Breast epithelium (tissue), 4 donors: ENCODE results near the gene MEFV. TPM values are rescaled to one million over a fixed set of nuclear protein-coding genes. Genes with fewer than 3 reads are reported as not detected.

ENCODE experiments used
- DNase-seq, 2 donors: peaks; one replicate each; pipeline ENCODE4 v3.0.0-alpha.2; 2019; ENCODE audit warnings: low spot score in 2 of 2
- H3K27ac ChIP-seq, 2 donors: fragments of 200-600 bp; sonication (generic) in 1 of 2; one replicate each; pipeline ENCODE4 v1.5.1; 2016 to 2019; ENCODE audit warnings: mild to moderate bottlenecking in 1 of 2
- H3K27me3 ChIP-seq, 2 donors: fragments of 200-600 bp; sonication (generic) in 1 of 2; one replicate each; pipeline versions ENCODE4 v1.5.1 to v1.6.0; 2017 to 2019; ENCODE audit warnings: control low read depth in 1 of 2, mild to moderate bottlenecking in 1 of 2
- H3K36me3 ChIP-seq: fragments of 200-600 bp; one replicate; pipeline ENCODE4 v1.5.1; 2019
- H3K4me1 ChIP-seq, 2 donors: fragments of 200-600 bp; sonication (generic); one replicate each; pipeline ENCODE4 v1.5.1; 2016 to 2019; ENCODE audit warnings: control low read depth in 1 of 2
- H3K4me3 ChIP-seq, 3 donors: fragments of 200-600 bp; sonication (generic); 1 replicate in 2 of 3; 2 replicates in 1 of 3; pipeline ENCODE4 v1.5.1; 2016 to 2019; ENCODE audit warnings: mild to moderate bottlenecking in 3 of 3, moderate library complexity in 2 of 3
- H3K9me3 ChIP-seq, 2 donors: fragments of 200-600 bp; sonication (generic) in 1 of 2; one replicate each; pipeline ENCODE4 v1.5.1; 2016 to 2019; ENCODE audit warnings: control low read depth in 1 of 2
- POLR2A ChIP-seq: fragments of 450-650 bp; IDR thresholded peaks from one replicate; pipeline ENCODE4 v1.6.1; 2016; ENCODE audit warnings: antibody characterized with exemption, mild to moderate bottlenecking, moderate library complexity
- POLR2AphosphoS5 ChIP-seq, 3 donors: sonication (generic); formaldehyde crosslinking; IDR thresholded peaks; one replicate each; pipeline ENCODE4 v1.6.1; 2017; ENCODE audit warnings: antibody characterized with exemption in 3 of 3
- intact Hi-C: fragments of 100-400 bp; cut with DNase I; formaldehyde crosslinking; loops from one replicate; pipeline ENCODE4 v1.15.1; 2023; ENCODE audit warnings: low total_unique reads
- total RNA-seq, 3 donors: library from RNA; depleted of rRNA; stranded (reverse); fragments of >200 nt; gene quantifications; one replicate each; pipeline ENCODE4 v1.1.0, GENCODE V29; 2016
- TF ChIP-seq, protein P1 (sequence below), 3 donors: fragments of 450-650 bp; IDR thresholded peaks; one replicate each; pipeline ENCODE4 v1.5.1; 2016 to 2017; ENCODE audit warnings: antibody characterized with exemption in 3 of 3, mild to moderate bottlenecking in 3 of 3, moderate library complexity in 3 of 3

MEFV gene
- total RNA-seq, 3 donors from 2014 or later = 0.66 to 5.6 (median 1.8) TPM

DNA sequence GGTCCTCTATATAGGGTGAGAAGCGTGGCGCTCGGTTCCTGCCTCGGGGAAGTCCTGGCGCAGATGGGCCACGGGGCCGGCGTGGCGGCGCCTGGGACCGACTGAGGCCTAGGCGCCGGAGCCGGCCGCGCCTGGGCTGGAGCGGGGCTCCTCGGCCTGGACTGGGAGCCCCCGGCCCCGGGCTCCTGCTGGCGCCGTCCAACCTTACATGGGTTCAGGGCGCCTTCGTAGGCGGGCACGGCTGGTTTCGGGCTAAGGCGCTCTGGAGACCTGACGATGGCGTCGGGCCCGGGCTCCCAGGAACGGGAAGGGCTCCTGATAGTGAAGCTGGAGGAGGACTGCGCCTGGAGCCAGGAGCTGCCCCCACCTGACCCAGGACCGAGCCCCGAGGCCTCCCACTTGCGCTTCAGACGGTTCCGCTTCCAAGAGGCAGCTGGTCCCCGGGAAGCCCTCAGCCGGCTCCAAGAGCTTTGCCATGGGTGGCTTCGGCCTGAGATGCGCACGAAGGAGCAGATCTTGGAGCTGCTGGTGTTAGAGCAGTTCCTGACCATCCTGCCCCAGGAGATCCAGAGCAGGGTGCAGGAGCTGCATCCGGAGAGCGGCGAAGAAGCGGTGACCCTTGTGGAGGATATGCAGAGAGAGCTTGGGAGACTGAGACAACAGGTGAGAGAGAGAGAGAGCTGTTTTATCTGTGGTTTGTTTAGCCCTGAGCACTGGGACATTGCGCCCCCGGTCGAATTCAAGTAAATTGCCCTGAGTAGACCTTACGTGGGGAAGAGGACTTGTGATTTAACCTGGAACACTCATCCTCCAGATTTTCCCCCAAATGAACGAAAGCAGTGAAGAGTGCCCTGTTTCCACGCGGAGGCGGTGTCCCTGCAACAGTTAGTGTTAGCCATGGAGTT, 27.4 kb upstream of the MEFV start:
- H3K4me3 ChIP-seq = peak overlapping the region; percentile 73 to 98 (median 95)
- intact Hi-C loops = no loop called here

DNA sequence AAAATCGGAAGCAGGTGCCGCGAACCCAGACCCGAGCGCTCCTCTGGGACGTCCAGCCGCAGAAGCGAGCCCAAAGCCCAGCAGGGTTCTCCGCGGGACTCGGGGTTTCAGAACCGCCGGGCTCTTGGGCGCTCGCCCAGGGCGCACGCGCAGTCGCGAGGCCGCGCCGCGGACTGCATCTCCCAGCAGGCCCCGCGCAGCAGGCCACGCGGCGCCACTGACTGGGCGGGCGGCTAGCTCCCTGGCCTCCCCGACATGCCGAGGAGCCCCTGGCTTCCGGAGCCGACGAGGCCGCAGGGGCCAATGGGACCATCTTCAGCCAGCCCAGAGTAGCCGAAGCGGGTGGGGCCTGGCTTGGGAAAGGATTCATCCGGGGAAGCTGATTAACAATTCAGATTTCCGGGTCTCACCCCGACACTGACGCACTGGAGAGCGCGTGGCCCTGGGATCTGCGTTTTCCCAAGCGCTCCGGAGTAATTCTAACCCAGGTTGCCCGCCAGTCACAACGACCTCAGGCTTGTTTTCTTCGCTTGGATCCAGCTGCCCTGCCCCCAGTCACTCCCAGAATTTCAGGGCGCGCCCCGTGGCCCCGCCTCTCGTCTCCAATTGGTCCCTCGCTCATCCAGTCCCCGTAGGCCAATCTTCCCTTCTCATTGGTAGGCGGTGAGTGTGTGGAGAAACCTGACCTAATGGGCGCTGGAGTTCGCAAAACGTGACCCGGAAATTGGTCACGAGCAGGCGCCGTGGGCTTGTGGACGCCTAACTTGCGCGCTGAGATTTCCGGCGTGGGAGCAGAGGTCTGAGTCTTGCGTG, 26.5 kb upstream of the MEFV start, which contains the start of gene ZNF263:
Gene ZNF263, plus strand, starts transcription at position 762 of the 813 bp plus-strand sequence. CDS start 328 bp downstream, outside the sequence.
- peak; percentile 97 to 98 for DNase-seq
- Histone ChIP-seq H3K27ac (peak within 1 kb of the TSS; percentile 100), H3K36me3 (peaks cover 14% of the 10 kb centered on the region), H3K4me1 (peaks cover 0 to 8% of the 10 kb centered on the region in 2 donors), H3K27me3 (no peaks in the 10 kb centered on the region), H3K4me3 (peak within 1 kb of the TSS; percentile 73 to 98 (median 95)), H3K9me3 (peaks cover 30 to 31% of the 10 kb centered on the region in 2 donors)
- intact Hi-C loops = no loop called here
- peak; percentile 44 for TF ChIP-seq POLR2A
- TF ChIP-seq, protein P1, sequence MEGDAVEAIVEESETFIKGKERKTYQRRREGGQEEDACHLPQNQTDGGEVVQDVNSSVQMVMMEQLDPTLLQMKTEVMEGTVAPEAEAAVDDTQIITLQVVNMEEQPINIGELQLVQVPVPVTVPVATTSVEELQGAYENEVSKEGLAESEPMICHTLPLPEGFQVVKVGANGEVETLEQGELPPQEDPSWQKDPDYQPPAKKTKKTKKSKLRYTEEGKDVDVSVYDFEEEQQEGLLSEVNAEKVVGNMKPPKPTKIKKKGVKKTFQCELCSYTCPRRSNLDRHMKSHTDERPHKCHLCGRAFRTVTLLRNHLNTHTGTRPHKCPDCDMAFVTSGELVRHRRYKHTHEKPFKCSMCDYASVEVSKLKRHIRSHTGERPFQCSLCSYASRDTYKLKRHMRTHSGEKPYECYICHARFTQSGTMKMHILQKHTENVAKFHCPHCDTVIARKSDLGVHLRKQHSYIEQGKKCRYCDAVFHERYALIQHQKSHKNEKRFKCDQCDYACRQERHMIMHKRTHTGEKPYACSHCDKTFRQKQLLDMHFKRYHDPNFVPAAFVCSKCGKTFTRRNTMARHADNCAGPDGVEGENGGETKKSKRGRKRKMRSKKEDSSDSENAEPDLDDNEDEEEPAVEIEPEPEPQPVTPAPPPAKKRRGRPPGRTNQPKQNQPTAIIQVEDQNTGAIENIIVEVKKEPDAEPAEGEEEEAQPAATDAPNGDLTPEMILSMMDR (IDR thresholded peaks at IDR 0.05) = no peak
- TF ChIP-seq POLR2AphosphoS5 (IDR thresholded peaks at IDR 0.05) = peak; percentile 82 to 94 (median 91)

More for the DNA sequence above, 27.4 kb upstream of the MEFV start:
- Histone ChIP-seq H3K27me3 (no peaks in the 10 kb centered on the region), H3K36me3 (peaks cover 21% of the 10 kb centered on the region), H3K4me1 (peaks cover 0 to 8% of the 10 kb centered on the region in 2 donors), H3K9me3 (peaks cover 38 to 40% of the 10 kb centered on the region in 2 donors), H3K27ac (peak overlapping the region; percentile 100)
- no peak for DNase-seq
- no peak for TF ChIP-seq POLR2AphosphoS5 (IDR thresholded peaks at IDR 0.05)
- TF ChIP-seq, protein P1 (IDR thresholded peaks at IDR 0.05) = no peak
- TF ChIP-seq POLR2A = no peak

DNA sequence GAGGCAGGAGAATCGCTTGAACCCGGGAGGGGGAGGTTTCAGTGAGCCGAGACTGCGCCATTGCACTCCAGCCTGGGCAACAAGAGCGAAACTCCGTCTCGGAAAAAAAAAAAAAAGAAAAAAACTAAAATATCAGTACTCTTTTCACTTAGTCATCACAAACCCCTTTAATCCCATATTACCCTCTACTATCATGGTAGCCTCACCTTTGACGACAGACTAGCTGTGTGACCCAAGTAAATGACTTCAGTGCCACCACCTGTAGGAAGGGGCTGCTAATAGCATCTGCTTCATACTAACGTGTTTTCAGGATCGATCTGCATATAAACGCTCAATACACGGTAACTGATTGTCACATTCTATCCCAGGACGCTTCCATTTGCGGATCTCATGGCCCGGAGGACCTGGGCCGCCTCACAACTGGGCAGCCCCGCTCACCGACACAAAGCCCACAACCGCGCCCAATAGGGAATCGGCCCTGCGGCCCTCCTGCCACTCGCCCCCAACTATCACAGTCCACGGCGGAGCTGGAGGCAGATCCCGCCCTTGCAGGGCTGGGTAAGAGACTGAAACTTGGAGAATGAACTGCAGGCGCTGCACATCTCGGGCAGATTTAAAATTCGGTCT, 25.8 kb upstream of the MEFV start:
- Histone ChIP-seq H3K9me3 (peaks cover 24% of the 10 kb centered on the region in 2 donors), H3K27ac (peak overlapping the region; percentile 100), H3K4me3 (peak overlapping the region; percentile 73 to 98 (median 95)), H3K27me3 (no peaks in the 10 kb centered on the region), H3K4me1 (peaks cover 0 to 8% of the 10 kb centered on the region in 2 donors), H3K36me3 (peaks cover 14% of the 10 kb centered on the region)
- intact Hi-C loops = no loop called here
- TF ChIP-seq, protein P1 (IDR thresholded peaks at IDR 0.05) = no peak
- no peak for TF ChIP-seq POLR2AphosphoS5 (IDR thresholded peaks at IDR 0.05)
- TF ChIP-seq POLR2A = no peak
- no peak for DNase-seq

DNA sequence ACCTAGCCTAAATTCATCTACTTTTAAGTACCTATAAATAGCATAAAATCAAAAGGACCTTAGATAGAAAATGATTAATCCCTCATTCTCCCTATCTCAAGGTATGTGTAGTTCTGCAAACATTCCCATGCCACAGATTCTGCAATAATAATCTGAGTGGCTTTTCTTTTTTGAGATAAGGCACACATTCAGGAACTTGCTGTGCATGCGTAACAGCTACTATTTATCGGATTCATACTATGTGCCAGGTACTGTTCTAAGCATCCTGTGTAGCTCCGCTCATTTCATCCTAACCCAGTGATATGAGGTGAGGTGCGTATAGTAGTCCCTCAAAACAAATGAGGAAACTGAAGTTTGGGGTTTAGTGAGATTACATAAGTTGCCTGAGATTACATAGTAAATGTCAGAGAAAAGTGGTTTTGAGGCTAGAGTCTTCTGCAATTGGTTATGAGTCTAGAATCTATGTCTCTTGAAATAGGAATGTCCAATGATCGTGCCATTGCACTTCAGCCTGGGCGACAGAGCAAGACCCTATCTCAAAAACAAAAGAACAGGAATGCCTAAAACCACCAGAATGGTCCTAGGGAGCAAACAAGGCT, 24.9 kb upstream of the MEFV start:
- no peak overlapping the region for H3K4me3 ChIP-seq
- H3K4me1 ChIP-seq = peaks cover 0 to 8% of the 10 kb centered on the region in 2 donors
- TF ChIP-seq POLR2A (no peak), POLR2AphosphoS5 (IDR thresholded peaks at IDR 0.05) (no peak)
- TF ChIP-seq, protein P1 (IDR thresholded peaks at IDR 0.05) = no peak
- H3K27ac ChIP-seq = no peak overlapping the region
- H3K27me3 ChIP-seq = no peaks in the 10 kb centered on the region
- H3K36me3 ChIP-seq = peaks cover 7% of the 10 kb centered on the region
- intact Hi-C loops = no loop called here
- DNase-seq = no peak
- H3K9me3 ChIP-seq = peaks cover 15 to 19% of the 10 kb centered on the region in 2 donors
